KG1 (cell line): ENCODE measurements around the gene KLF6.

Experiments used
- DNase-seq: peaks from one replicate; lab custom pipeline; 2025; lab: John Stamatoyannopoulos, UW

Gene KLF6

GRCh38 chr10:3787816-3788215 lies 2.8 kb upstream of the KLF6 start:
- no peak for DNase-seq

GRCh38 chr10:3787016-3787400 lies 2.0 kb upstream of the KLF6 start:
- no peak for DNase-seq

- DNase-seq = no peak
These were observed 1.4 kb upstream of the KLF6 start for GRCh38 chr10:3786295-3787015.

- no peak for DNase-seq
These were observed 852 bp upstream of the KLF6 start for GRCh38 chr10:3785851-3786271.

GRCh38 chr10:3785251-3785850 lies 342 bp upstream of the KLF6 start:
- DNase-seq = peak; percentile 95

GRCh38 chr10:3783682-3784432 lies 1.2 kb downstream of the KLF6 start:
- DNase-seq = no peak

- DNase-seq = no peak
These were observed 1.7 kb downstream of the KLF6 start for GRCh38 chr10:3783316-3783681.

- DNase-seq = peak; percentile 24
These were observed 2.3 kb downstream of the KLF6 start for GRCh38 chr10:3782451-3783315.

GRCh38 chr10:3782146-3782450 lies 2.9 kb downstream of the KLF6 start:
- no peak for DNase-seq

GRCh38 chr10:3781468-3782145 lies 3.4 kb downstream of the KLF6 start:
- DNase-seq = no peak

- no peak for DNase-seq
These were observed 4.1 kb downstream of the KLF6 start for GRCh38 chr10:3780771-3781467.

- no peak for DNase-seq
These were observed 4.8 kb downstream of the KLF6 start for GRCh38 chr10:3780021-3780770.

GRCh38 chr10:3779158-3779741 lies 5.8 kb downstream of the KLF6 start:
- no peak for DNase-seq

- DNase-seq = no peak
These were observed 6.3 kb downstream of the KLF6 start for GRCh38 chr10:3778692-3779157.

GRCh38 chr10:3777981-3778691 lies 6.9 kb downstream of the KLF6 start:
- no peak for DNase-seq

- DNase-seq = no peak
These were observed 8.0 kb downstream of the KLF6 start for GRCh38 chr10:3776796-3777571.

- no peak for DNase-seq
These were observed 9.1 kb downstream of the KLF6 start for GRCh38 chr10:3775696-3776551.
